HK-2 (cell line): ENCODE results near the gene NDUFA13.

Source experiments
- DNase-seq: peaks from one replicate; pipeline ENCODE4 v3.0.0-alpha.2; 2018; ENCODE audit not compliant: unreplicated experiment

NDUFA13 gene

DNA sequence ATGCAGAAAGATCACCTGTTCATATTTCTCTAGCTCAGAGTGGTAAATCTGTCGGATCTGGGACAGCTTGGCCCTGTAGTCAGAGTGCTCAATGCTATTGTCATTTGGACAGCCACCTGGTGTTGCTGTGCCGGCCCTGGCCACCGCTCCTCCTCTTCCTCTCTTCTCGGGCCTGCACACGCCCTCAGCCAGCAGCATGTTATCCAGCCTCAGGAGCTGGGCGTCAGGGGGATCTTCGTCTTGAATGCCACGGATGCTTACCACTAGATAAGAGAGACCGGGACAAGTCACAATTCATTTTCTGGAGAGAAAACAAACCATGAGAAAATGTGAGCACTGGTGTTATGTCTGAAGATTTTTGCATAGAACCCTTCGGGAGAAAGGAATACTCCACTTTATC, 54.5 kb downstream of the NDUFA13 start:
- DNase-seq, result no peak

DNA sequence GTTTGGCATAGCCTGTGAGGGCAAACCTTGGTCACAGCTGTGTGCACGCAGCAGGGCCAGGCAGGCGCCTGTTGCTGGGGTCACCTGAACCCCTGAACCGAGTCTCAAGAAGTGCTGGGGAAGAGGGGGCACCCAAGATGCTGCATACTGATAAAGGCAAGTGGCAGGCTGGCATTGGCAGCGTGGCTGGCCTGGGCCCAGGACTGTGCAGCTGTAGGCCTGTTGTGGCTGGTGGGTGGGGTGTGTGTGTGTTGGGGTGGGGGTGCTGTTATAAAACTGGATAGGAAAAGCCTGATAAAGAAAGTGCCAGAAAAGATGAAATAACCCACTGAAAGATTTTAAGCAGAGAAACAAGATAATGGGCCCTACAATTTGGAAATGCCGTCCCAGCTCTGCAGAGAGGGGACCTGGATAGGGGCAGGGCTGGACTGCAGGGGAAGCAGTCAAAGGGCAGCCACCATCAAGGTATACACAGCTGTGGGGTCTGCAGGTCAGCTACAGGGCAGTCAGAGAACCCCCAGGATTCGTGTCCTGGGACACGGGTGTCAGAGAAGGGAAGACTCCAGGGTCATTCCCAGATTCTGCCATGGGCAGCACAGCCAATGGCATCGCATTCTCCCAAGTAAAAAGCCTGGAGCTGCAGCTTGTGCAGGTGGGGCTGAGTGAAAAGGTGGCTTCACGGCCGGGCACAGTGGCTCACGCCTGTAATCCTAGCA, 55.2 kb downstream of the NDUFA13 start:
- no peak for DNase-seq

DNA sequence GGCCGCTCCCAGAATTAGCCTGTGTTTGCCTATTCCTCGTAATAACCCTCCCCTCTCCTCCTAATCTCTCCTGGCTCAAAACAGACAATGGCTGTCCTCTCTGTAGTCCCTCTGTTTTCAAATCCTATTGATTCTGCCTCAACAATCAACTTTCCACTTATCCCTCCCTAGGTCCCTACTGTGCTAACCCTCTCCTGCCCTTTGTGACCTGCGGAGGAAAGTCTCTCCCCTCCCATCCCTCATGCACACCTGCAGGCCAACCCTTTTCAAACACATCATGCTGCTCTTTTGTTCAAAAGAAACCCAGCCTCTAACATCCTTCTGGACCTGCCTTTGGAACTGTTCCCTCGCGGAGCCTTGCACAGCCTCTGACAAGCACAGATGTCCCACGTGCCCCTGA, 59.4 kb downstream of the NDUFA13 start:
- DNase-seq, result no peak
